ENCODE results near the gene NAA10. TPM values are rescaled to one million over a fixed set of nuclear protein-coding genes. Genes with fewer than 3 reads are reported as not detected.

Gene NAA10
- total RNA-seq, 1 experiment from 2014 or later = 107 TPM

DNA sequence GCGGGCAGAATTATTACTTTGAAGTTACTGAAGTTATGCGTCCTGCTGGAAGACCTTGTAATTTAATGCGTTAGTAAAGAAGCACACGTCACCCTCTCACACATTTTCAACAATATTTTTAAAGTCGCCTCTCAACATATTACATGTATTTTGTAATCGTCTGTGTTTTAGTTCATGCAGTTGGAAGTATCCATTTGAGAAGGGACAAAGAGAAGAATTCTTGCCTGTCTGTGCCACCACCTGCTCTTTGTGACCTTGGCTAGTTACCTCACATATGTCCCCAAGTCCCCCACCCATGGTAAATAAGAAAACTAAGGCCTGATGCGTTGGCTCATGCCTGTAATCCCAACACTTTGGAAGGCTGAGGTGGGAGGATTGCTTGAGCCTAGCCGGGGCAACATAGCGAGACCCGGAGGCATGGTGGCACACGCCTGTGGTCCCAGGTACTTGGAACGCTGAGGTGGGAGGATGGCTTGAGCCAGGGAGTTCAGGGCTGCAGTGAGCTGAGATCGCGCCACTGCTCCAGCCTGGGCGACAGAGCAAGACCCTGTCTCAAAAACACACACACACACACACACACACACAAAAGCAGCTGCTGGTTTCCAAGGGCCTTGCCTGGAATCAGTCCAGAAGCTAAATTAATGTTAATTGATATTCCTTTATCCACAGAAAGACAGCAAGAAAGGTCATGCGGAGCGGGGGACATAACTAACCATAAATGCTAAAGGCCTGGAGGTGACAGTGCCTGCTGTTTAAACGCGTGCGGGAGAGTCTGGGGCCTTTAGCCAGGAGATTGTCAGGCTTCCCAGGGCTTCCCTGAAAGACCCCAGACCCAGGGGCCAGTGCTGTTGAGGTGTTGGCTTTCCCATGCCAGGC is 38.5 kb upstream of the NAA10 start:
- no peaks in the 10 kb centered on the region; the same call in 1 of the 2 replicates for H3K36me3 Mint-ChIP-seq
- H3K4me1 Mint-ChIP-seq = peaks cover 11% of the 10 kb centered on the region
- TF ChIP-seq MLX (CRISPR knock-in tag; IDR thresholded peaks at IDR 0.05) = no peak
- TF ChIP-seq ZNF121 (CRISPR knock-in tag; IDR thresholded peaks at IDR 0.05) = peak; percentile 99
- no peaks in the 10 kb centered on the region for H3K9me3 Mint-ChIP-seq
- peak overlapping the region; percentile 96 for H3K27ac Mint-ChIP-seq
- ChIA-PET CTCF (interaction anchor here (1.1 kb wide), 2 partner anchors 40 to 335 kb away, joined by 3 to 4 read pairs; no protein-coding TSS in a partner anchor), POLR2A (interaction anchor here (1.5 kb wide), 1 partner anchor 39 kb away, joined by 4 read pairs; no protein-coding TSS in a partner anchor)
- H3K27me3 Mint-ChIP-seq (ENCODE audit: low read depth) = no peaks in the 10 kb centered on the region
- ATAC-seq (no peak), DNase-seq (ENCODE audit: low spot score) (no peak)
- H3K4me3 Mint-ChIP-seq = peak overlapping the region; percentile 85

GRCh38 chrX:153972368-153973126 is 37.7 kb upstream of the NAA10 start, which contains the start of gene TMEM187:
TSS of gene TMEM187 (plus strand) at chrX:153972754. CDS start at chrX:153982063, 9,309 bp downstream.
- POLR2A ChIA-PET = interaction anchor here (0.6 to 1.5 kb wide), 2 partner anchors 40 to 351 kb away, joined by 3 to 4 read pairs; no protein-coding TSS in a partner anchor
- Mint-ChIP-seq H3K4me3 (peak within 1 kb of the TSS; percentile 100), H3K36me3 (no peaks in the 10 kb centered on the region; the same call in 1 of the 2 replicates), H3K4me1 (peaks cover 20% of the 10 kb centered on the region), H3K9me3 (no peaks in the 10 kb centered on the region), H3K27me3 (ENCODE audit: low read depth) (no peaks in the 10 kb centered on the region), H3K27ac (peak within 1 kb of the TSS; percentile 100)
- DNase-seq (ENCODE audit: low spot score) (peak; percentile 82), ATAC-seq (peak; percentile 44)
- TF ChIP-seq SP1 (CRISPR knock-in tag; conservative IDR thresholded peaks at IDR 0.05) (0 out of 2 replicates have a peak, but pooled peaks have one; percentile 10), HMGA2 (CRISPR knock-in tag; IDR thresholded peaks at IDR 0.05) (no peak)
- CTCF ChIA-PET = no interaction called here

DNA sequence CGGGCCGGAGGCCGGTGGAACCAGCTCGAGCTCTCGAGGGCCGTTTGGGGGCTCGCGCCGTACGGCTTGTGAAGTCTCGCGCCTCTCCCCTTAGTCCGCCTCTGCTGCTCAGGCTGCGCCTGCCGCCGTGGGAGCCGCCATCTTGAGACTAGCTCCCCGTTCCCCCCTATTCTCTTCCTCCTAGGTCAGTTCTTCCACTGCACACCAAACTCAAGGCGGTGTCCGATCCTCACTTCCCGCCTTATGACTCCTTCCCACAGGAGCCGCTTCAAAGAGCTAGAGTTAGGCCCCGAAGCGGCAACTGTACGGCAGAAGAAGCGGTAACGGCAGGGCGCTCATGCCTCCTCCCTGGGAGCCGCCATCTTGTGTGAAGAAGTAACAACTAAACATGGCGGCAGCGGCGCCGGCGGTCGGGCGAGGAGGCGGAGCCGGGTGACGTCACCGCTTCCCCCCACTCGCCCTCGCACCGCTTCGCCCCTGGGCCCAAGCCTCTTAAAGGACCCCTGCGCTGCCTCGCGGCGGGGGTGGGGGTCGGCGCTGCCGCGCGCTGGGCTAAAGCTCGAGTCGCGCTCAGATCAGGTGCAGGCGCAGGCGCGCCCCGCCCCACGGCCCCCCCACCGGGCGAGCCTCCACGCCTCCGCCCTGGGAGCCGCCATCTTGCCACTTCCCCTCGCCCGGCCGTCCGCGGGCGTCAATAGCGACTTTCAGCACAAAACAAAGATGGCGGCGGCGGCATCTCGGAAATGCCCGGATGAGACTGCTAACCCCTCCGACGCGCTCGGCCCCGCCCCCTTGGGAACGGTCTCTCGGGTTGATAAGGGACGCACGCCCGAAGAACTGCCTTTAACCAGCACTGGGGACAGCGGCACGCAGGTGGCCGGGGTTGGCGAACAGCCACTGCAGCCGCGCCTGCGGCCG is 36.9 kb upstream of the NAA10 start, which contains the start of gene HCFC1:
Gene HCFC1, minus strand, starts transcription at position 369 of the 918 bp plus-strand sequence. CDS start 978 bp downstream, outside the sequence.
- ATAC-seq (peak; percentile 19), DNase-seq (ENCODE audit: low spot score) (peak; percentile 85)
- Mint-ChIP-seq H3K27ac (peak within 1 kb of the TSS; percentile 100), H3K27me3 (ENCODE audit: low read depth) (no peaks in the 10 kb centered on the region), H3K4me1 (peaks cover 24% of the 10 kb centered on the region), H3K9me3 (no peaks in the 10 kb centered on the region), H3K36me3 (no peaks in the 10 kb centered on the region; the same call in 1 of the 2 replicates), H3K4me3 (peak within 1 kb of the TSS; percentile 100)
- CTCF ChIA-PET = no interaction called here
- TF ChIP-seq E2F5 (CRISPR knock-in tag; IDR thresholded peaks at IDR 0.05) (peak; percentile 14; the same call in 1 of the 2 replicates), ZNF219 (CRISPR knock-in tag; IDR thresholded peaks at IDR 0.05; ENCODE audit: borderline replicate concordance) (no peak), SMAD4 (CRISPR knock-in tag; IDR thresholded peaks at IDR 0.05) (no peak), ZNF423 (CRISPR knock-in tag; IDR thresholded peaks at IDR 0.05) (0 out of 2 replicates have a peak, but pooled peaks have one; percentile 44), GABPB1 (CRISPR knock-in tag; IDR thresholded peaks at IDR 0.05) (peak; percentile 31; the same call in 1 of the 2 replicates), SP1 (CRISPR knock-in tag; conservative IDR thresholded peaks at IDR 0.05) (peak; percentile 40; the same call in 1 of the 2 replicates), CREM (CRISPR knock-in tag; IDR thresholded peaks at IDR 0.05) (peak; percentile 70; the same call in 1 of the 2 replicates), ARID4B (CRISPR knock-in tag; IDR thresholded peaks at IDR 0.05; ENCODE audit: borderline replicate concordance) (0 out of 2 replicates have a peak, but pooled peaks have one; percentile 43)
- TF ChIP-seq, protein P1, sequence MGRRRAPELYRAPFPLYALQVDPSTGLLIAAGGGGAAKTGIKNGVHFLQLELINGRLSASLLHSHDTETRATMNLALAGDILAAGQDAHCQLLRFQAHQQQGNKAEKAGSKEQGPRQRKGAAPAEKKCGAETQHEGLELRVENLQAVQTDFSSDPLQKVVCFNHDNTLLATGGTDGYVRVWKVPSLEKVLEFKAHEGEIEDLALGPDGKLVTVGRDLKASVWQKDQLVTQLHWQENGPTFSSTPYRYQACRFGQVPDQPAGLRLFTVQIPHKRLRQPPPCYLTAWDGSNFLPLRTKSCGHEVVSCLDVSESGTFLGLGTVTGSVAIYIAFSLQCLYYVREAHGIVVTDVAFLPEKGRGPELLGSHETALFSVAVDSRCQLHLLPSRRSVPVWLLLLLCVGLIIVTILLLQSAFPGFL (CRISPR knock-in tag; IDR thresholded peaks at IDR 0.05; ENCODE audit: borderline replicate concordance) = no peak
- TF ChIP-seq, protein P2, sequence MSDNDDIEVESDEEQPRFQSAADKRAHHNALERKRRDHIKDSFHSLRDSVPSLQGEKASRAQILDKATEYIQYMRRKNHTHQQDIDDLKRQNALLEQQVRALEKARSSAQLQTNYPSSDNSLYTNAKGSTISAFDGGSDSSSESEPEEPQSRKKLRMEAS (CRISPR knock-in tag; IDR thresholded peaks at IDR 0.05) = 0 out of 2 replicates have a peak, but pooled peaks have one; percentile 17
- POLR2A ChIA-PET = interaction anchor here (0.6 to 1.5 kb wide), 6 partner anchors 10 to 350 kb away, joined by 3 to 4 read pairs (median 3); no protein-coding TSS in a partner anchor
